ENCODE measurements around the gene CMKLR1. TPM values are rescaled to one million over a fixed set of nuclear protein-coding genes. Genes with fewer than 3 reads are reported as not detected.

Gene CMKLR1
- total RNA-seq, 3 donors from 2014 or later (not counting 1 experiment from before 2014, with no cell fraction given) = 40.7 to 99.1 (median 63.2) TPM

DNA sequence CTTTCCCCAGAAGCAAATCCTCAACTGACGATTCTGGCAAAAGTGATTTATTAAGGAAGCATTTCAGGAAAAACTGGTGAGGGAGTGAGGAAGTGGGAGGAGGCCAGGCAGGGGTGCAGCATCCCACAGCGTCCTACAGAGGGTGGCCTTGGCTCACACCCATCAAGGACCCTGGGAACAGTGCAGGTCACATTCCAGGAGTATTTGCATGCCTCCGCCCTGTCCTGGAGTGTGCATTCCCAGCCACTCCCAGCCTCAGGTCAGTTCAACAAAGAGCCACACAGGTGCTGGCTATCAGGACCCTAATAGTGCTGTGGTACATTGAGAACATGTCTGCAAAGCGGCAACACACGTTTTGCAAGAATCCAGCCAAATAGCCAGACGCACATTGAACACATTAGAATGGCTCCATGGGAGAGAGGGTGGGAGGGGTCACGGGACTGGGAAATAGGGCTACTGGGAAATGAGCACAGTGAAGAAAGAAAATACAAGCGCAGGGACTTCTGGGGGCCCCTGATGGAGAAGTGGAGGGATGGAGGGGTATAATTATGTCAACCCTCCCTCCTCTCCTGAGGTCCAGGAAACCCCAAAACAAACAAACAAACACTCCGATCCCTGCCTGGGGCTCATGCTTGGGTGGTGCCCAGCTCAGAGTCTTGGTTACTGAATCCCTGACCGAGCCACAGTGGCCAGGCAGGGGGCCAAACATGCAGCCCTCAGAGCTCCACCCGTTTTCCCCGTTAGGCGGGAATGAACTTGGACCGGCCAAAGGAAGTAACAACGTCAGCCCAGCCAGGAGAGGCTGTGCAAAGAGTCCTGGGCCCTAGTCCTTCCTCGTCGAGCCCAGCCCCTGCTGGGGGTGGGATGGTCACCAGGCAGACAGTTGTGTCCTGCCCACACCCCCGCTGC, 36.5 kb downstream of the CMKLR1 start:
- Histone ChIP-seq H3K27me3 (ENCODE audit: control insufficient read depth, insufficient read depth, low read length) (no peaks in the 10 kb centered on the region), H3K9me3 (ENCODE audit: control insufficient read depth, insufficient read depth, low read length) (no peaks in the 10 kb centered on the region), H3K27ac (ENCODE audit: low read length) (no peak overlapping the region), H3K36me3 (ENCODE audit: control insufficient read depth, insufficient read depth, low read length) (no peaks in the 10 kb centered on the region), H3K4me3 (ENCODE audit: low read length) (no peak overlapping the region), H3K4me1 (ENCODE audit: control insufficient read depth, insufficient read depth, low read length) (peaks cover 98% of the 10 kb centered on the region)
- WGBS (ENCODE audit: insufficient coverage) = 80% methylated on average over 18 of the region's 18 CpGs
- ATAC-seq (no peak), DNase-seq (no peak)
- Mint-ChIP-seq H3K9me3 (no peaks in the 10 kb centered on the region), H3K27ac (peak overlapping the region; percentile 91 to 98), H3K27me3 (ENCODE audit: low read depth in 2 of 2) (no peaks in the 10 kb centered on the region), H3K36me3 (peaks cover 4% of the 10 kb centered on the region), H3K4me1 (peaks cover 97 to 100% of the 10 kb centered on the region in 2 donors), H3K4me3 (peak overlapping the region; percentile 79)
- no peak for TF ChIP-seq CTCF (IDR thresholded peaks at IDR 0.05)
- intact Hi-C loops (cut with micrococcal nuclease) = loop anchor here (1.0 kb wide), 1 partner anchor 32 kb away; no protein-coding TSS in a partner anchor

DNA sequence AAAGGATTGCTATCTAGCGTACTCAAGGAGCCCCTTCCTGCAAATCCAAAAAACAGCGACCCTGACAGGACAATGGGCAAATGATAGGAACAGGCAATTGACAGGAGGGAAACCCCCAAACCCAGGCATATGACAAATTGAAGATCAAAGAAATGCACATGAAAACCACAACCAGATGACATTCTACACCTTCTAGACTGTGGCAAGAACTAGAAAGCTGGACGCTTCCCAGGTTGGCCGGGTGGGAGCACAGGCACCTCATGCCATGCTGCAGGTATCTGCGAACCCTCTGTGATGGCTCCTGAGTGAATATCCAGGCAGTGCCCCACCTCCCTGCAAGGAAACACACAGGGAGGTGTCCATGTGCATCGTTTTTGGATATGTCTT, 37.1 kb downstream of the CMKLR1 start:
- ATAC-seq (peak; percentile 22 to 36 (median 30)), DNase-seq (peak in 1 of 2 donors; percentile 36)
- H3K4me1 ChIP-seq (ENCODE audit: control insufficient read depth, insufficient read depth, low read length) = peaks cover 96% of the 10 kb centered on the region
- Mint-ChIP-seq H3K4me3 (peak overlapping the region; percentile 79), H3K9me3 (no peaks in the 10 kb centered on the region), H3K4me1 (peaks cover 97 to 100% of the 10 kb centered on the region in 2 donors), H3K27me3 (ENCODE audit: low read depth in 2 of 2) (no peaks in the 10 kb centered on the region), H3K27ac (peak overlapping the region; percentile 91 to 98), H3K36me3 (peaks cover 6% of the 10 kb centered on the region)
- 50% methylated on average over 6 of the region's 6 CpGs for WGBS (ENCODE audit: insufficient coverage)
- no peaks in the 10 kb centered on the region for H3K9me3 ChIP-seq (ENCODE audit: control insufficient read depth, insufficient read depth, low read length)
- no peaks in the 10 kb centered on the region for H3K27me3 ChIP-seq (ENCODE audit: control insufficient read depth, insufficient read depth, low read length)
- H3K36me3 ChIP-seq (ENCODE audit: control insufficient read depth, insufficient read depth, low read length) = no peaks in the 10 kb centered on the region
- no peak overlapping the region for H3K4me3 ChIP-seq (ENCODE audit: low read length)
- peak overlapping the region; percentile 71 for H3K27ac ChIP-seq (ENCODE audit: low read length)
- intact Hi-C loops (cut with micrococcal nuclease) = loop anchor here (1.0 kb wide), 1 partner anchor 32 kb away; no protein-coding TSS in a partner anchor
- no peak for TF ChIP-seq CTCF (IDR thresholded peaks at IDR 0.05)

- Histone ChIP-seq H3K27ac (ENCODE audit: low read length) (peak overlapping the region; percentile 71), H3K36me3 (ENCODE audit: control insufficient read depth, insufficient read depth, low read length) (no peaks in the 10 kb centered on the region), H3K27me3 (ENCODE audit: control insufficient read depth, insufficient read depth, low read length) (no peaks in the 10 kb centered on the region), H3K4me1 (ENCODE audit: control insufficient read depth, insufficient read depth, low read length) (peaks cover 96% of the 10 kb centered on the region), H3K4me3 (ENCODE audit: low read length) (no peak overlapping the region), H3K9me3 (ENCODE audit: control insufficient read depth, insufficient read depth, low read length) (no peaks in the 10 kb centered on the region)
- intact Hi-C loops (cut with micrococcal nuclease) = no loop called here
- H3K27ac Mint-ChIP-seq = peak overlapping the region; percentile 91 to 98
- DNase-seq (no peak), ATAC-seq (no peak)
- no peaks in the 10 kb centered on the region for H3K27me3 Mint-ChIP-seq (ENCODE audit: low read depth in 2 of 2)
- WGBS (ENCODE audit: insufficient coverage) = 90% methylated on average over 6 of the region's 6 CpGs
- peak overlapping the region; percentile 79 for H3K4me3 Mint-ChIP-seq
- H3K36me3 Mint-ChIP-seq = peaks cover 6% of the 10 kb centered on the region
- no peaks in the 10 kb centered on the region for H3K9me3 Mint-ChIP-seq
- H3K4me1 Mint-ChIP-seq = peaks cover 97 to 100% of the 10 kb centered on the region in 2 donors
- TF ChIP-seq CTCF (IDR thresholded peaks at IDR 0.05) = no peak
These were observed 37.8 kb downstream of the CMKLR1 start for GRCh38 chr12:108301346-108301745.
